B cell (primary cell): ENCODE measurements around the gene SLC30A1. TPM values are rescaled to one million over a fixed set of nuclear protein-coding genes. Genes with fewer than 3 reads are reported as not detected.

Source experiments
- ATAC-seq: fragments of 200-7000 bp; cut with Tn5 transposase; one replicate; pipeline ENCODE4 v1.10.0; 2021; ENCODE audit warnings: low read depth, mild to moderate bottlenecking, moderate number of reproducible peaks, moderate library complexity
- CTCF ChIA-PET: fragments of 350-600 bp; sonication (Branson Sonifier 250); formaldehyde crosslinking; loops from one replicate; lab custom pipeline; 2021; ENCODE audit warnings: antibody characterized with exemption, inconsistent platforms; lab: Charles Lee
- POLR2A ChIA-PET: fragments of 350-600 bp; sonication (Branson Sonifier 250); formaldehyde crosslinking; loops from one replicate; lab custom pipeline; 2021; ENCODE audit warnings: antibody characterized with exemption; lab: Charles Lee
- DNase-seq: peaks from one replicate; pipeline ENCODE4 v3.0.0; 2013
- H2AFZ ChIP-seq: 2 replicates; pipeline ENCODE4 v1.6.1; 2012; ENCODE audit warnings: mild to moderate bottlenecking, low read depth, low read length; ENCODE audit not compliant: insufficient read depth, poor library complexity, severe bottlenecking
- H3K27ac ChIP-seq, 2 donors: 1 replicate in 1 of 2; 2 replicates in 1 of 2; pipeline ENCODE4 v1.5.1; 2012 to 2013; ENCODE audit warnings: low read length in 2 of 2, mild to moderate bottlenecking in 2 of 2, moderate library complexity in 1 of 2
- H3K27me3 ChIP-seq, 4 experiments: fragments of 200-600 bp in 1 of 4; sonication (generic) in 1 of 4; replicated peaks in 1 of 4; 1 replicate in 2 of 4; 2 replicates in 2 of 4; pipeline versions ENCODE4 v1.6.1 to v1.7.0; 2013 to 2016; ENCODE audit warnings: low read length in 3 of 4, mild to moderate bottlenecking in 2 of 4, mixed read lengths in 1 of 4, moderate library complexity in 1 of 4; ENCODE audit not compliant: insufficient read depth in 4 of 4, control insufficient read depth in 3 of 4; ENCODE audit errors: control extremely low read depth in 1 of 4
- H3K36me3 ChIP-seq, 2 experiments: replicated peaks in 1 of 2; 1 replicate in 1 of 2; 2 replicates in 1 of 2; pipeline versions ENCODE4 v1.6.1 to v1.7.1; 2013; ENCODE audit warnings: low read length in 1 of 2; ENCODE audit not compliant: insufficient read depth in 2 of 2, control insufficient read depth in 1 of 2; ENCODE audit errors: control extremely low read depth in 1 of 2, extremely low read depth in 1 of 2
- H3K4me1 ChIP-seq, 2 donors: fragments of 200-600 bp in 1 of 2; sonication (generic) in 1 of 2; 1 replicate in 1 of 2; 2 replicates in 1 of 2; pipeline versions ENCODE4 v1.5.1 to v1.6.1; 2013 to 2017; ENCODE audit warnings: low read length in 2 of 2; ENCODE audit not compliant: control insufficient read depth in 2 of 2, insufficient read depth in 2 of 2
- H3K4me2 ChIP-seq: replicated peaks from 2 replicates; pipeline ENCODE3; 2012; ENCODE audit warnings: mild to moderate bottlenecking, low read depth, low read length; ENCODE audit not compliant: poor library complexity, severe bottlenecking
- H3K4me3 ChIP-seq, 5 experiments: fragments of 200-600 bp in 1 of 5; sonication (generic) in 1 of 5; 1 replicate in 3 of 5; 2 replicates in 2 of 5; pipeline versions ENCODE4 v1.5.1 to v1.7.0; 2011 to 2016; ENCODE audit warnings: low read length in 4 of 5, mild to moderate bottlenecking in 4 of 5, low read depth in 2 of 5, control low read depth in 1 of 5, moderate library complexity in 1 of 5; ENCODE audit not compliant: insufficient read depth in 1 of 5; ENCODE audit errors: control extremely low read depth in 1 of 5, extremely low read depth in 1 of 5
- H3K79me2 ChIP-seq: fragments of 200-600 bp; sonication (generic); one replicate; pipeline ENCODE4 v1.6.0; 2016; ENCODE audit warnings: low read length; ENCODE audit not compliant: control insufficient read depth, insufficient read depth
- H3K9ac ChIP-seq: fragments of 200-600 bp; sonication (generic); 2 replicates; pipeline ENCODE4 v1.6.1; 2017; ENCODE audit warnings: mild to moderate bottlenecking, low read length, moderate library complexity
- H3K9me3 ChIP-seq, 3 donors: one replicate each; pipeline versions ENCODE4 v1.6.1 to v1.7.1; 2013; ENCODE audit warnings: low read length in 2 of 3; ENCODE audit not compliant: control insufficient read depth in 2 of 3, insufficient read depth in 1 of 3; ENCODE audit errors: control extremely low read depth in 1 of 3
- H4K20me1 ChIP-seq: 2 replicates; pipeline ENCODE4 v1.6.0; 2012; ENCODE audit warnings: mild to moderate bottlenecking, low read length; ENCODE audit not compliant: insufficient read depth, control insufficient read depth, poor library complexity, severe bottlenecking
- H3K27ac Mint-ChIP-seq: one replicate; pipeline ENCODE4 v1.8.0; 2021; ENCODE audit warnings: mixed read lengths
- H3K27me3 Mint-ChIP-seq: one replicate; pipeline ENCODE4 v1.8.0; 2021; ENCODE audit warnings: mixed read lengths
- H3K4me1 Mint-ChIP-seq: one replicate; pipeline ENCODE4 v1.8.0; 2021; ENCODE audit warnings: mixed read lengths
- H3K4me3 Mint-ChIP-seq: one replicate; pipeline ENCODE4 v1.8.0; 2021; ENCODE audit warnings: mixed read lengths
- H3K9me3 Mint-ChIP-seq: one replicate; pipeline ENCODE4 v1.8.0; 2022; ENCODE audit warnings: mixed read lengths; ENCODE audit not compliant: insufficient read depth
- EZH2 ChIP-seq: IDR thresholded peaks from 2 replicates; pipeline ENCODE4 v1.6.1; 2012; ENCODE audit warnings: borderline replicate concordance, low read depth, mild to moderate bottlenecking, moderate library complexity, low read length; ENCODE audit not compliant: insufficient read depth, poor library complexity, severe bottlenecking
- WGBS: methylation state at CpG from one replicate; pipeline ENCODE4 v1.1.5; 2013; ENCODE audit warnings: missing lambda C conversion rate; ENCODE audit not compliant: insufficient coverage; 5-methylcytosine and 5-hydroxymethylcytosine counted together
- intact Hi-C: fragments of 100-400 bp; cut with micrococcal nuclease; formaldehyde crosslinking; loops from one replicate; pipeline ENCODE4 v1.10.0; 2022
- polyA plus RNA-seq: library from polyadenylated mRNA; depleted of rRNA; stranded (reverse); fragments of >200 nt; gene quantifications from 2 replicates; pipeline ENCODE4 v1.2.3, GENCODE V29; 2012
- total RNA-seq, 2 donors: library from RNA; stranded (reverse); fragments of 120-200 nt in 1 of 2; gene quantifications; 1 replicate in 1 of 2; 2 replicates in 1 of 2; pipeline versions ENCODE4 v1.2.3 to v1.2.4, GENCODE V29; 2013 to 2022
- TF ChIP-seq, protein P1 (sequence below): fragments of 200-600 bp; IDR thresholded peaks from one replicate; pipeline ENCODE4 v1.8.0; 2022; ENCODE audit warnings: antibody characterized with exemption, mild to moderate bottlenecking

SLC30A1 gene
- total and polyA plus RNA-seq, 2 donors (not counting 1 experiment from before 2014, with no cell fraction given): 1.7 to 12.2 TPM

DNA sequence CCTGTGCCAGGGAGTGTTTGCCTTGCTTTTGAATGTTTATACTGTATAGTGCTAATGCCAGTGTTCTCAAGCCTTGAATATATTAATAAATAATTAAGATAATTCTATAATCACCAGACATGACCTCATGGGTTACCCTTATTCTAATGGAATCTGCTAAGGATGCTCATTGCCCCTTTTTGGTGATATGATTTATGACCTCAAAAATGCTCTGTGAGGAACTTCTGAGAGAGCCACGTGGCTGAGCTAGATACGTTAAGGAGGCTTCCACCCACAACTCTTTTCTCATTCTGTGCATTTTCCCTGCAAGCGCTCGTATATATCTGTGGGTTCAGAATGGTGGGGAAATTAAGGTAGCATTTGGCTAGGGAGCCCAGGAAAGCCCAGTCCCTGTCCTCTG lies 19.6 kb upstream of the SLC30A1 start:
- Histone ChIP-seq H4K20me1 (no peaks in the 10 kb centered on the region), H3K79me2 (no peaks in the 10 kb centered on the region), H3K9me3 (no peaks in the 10 kb centered on the region), H3K4me3 (no peak overlapping the region), H3K4me2 (no peak overlapping the region), H3K36me3 (no peaks in the 10 kb centered on the region), H2AFZ (no peak overlapping the region), H3K27ac (no peak overlapping the region), H3K9ac (no peak overlapping the region), H3K4me1 (no peaks in the 10 kb centered on the region), H3K27me3 (no peaks in the 10 kb centered on the region)
- DNase-seq (no peak), ATAC-seq (no peak)
- intact Hi-C loops: no loop called here
- TF ChIP-seq, protein P1, sequence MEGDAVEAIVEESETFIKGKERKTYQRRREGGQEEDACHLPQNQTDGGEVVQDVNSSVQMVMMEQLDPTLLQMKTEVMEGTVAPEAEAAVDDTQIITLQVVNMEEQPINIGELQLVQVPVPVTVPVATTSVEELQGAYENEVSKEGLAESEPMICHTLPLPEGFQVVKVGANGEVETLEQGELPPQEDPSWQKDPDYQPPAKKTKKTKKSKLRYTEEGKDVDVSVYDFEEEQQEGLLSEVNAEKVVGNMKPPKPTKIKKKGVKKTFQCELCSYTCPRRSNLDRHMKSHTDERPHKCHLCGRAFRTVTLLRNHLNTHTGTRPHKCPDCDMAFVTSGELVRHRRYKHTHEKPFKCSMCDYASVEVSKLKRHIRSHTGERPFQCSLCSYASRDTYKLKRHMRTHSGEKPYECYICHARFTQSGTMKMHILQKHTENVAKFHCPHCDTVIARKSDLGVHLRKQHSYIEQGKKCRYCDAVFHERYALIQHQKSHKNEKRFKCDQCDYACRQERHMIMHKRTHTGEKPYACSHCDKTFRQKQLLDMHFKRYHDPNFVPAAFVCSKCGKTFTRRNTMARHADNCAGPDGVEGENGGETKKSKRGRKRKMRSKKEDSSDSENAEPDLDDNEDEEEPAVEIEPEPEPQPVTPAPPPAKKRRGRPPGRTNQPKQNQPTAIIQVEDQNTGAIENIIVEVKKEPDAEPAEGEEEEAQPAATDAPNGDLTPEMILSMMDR: no peak
- TF ChIP-seq EZH2: no peak
- ChIA-PET POLR2A (no interaction called here), CTCF (no interaction called here)
- H3K27ac Mint-ChIP-seq: no peak overlapping the region
- no CpG with 5 or more reads among the region's 4 CpGs for WGBS
- no peaks in the 10 kb centered on the region for H3K4me1 Mint-ChIP-seq
- H3K9me3 Mint-ChIP-seq: no peaks in the 10 kb centered on the region
- H3K4me3 Mint-ChIP-seq: no peak overlapping the region
- peaks cover 7% of the 10 kb centered on the region for H3K27me3 Mint-ChIP-seq

DNA sequence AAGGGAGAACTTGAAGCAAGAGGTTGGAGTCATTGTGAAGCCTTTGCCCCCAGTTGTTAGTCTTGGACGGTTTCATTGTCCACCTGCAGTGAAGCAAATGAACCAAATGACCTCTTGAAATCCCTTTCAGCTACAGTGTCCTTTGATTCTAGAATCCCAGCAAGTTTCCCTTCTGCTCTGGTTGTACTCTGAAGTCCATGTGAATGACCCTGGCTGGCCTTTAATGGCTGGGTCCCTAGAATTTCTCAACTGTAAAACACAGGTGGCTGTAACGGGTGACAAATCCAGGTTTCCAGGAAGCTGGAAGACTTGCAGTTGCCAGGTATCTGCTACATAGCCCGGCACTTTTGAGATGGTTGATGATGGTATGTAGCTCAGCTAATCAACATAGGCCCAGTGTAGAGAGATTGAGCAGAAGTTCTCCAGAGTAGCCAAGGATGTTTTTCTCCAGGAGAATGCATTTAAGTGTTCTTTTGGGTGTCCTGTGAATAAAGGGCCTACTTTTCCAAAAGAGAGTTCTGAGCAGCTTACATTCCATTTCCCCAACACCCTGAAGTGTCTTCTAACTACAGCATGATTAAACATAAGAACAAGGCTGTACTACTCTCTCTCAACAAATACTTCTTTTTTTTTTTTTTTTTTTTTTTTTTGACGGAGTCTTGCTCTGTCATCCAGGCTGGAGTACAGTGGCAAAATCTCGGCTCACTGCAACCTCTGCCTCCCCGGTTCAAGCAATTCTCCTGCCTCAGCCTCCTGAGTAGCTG lies 17.6 kb upstream of the SLC30A1 start:
- Histone ChIP-seq H3K9me3 (no peaks in the 10 kb centered on the region), H2AFZ (no peak overlapping the region), H3K4me1 (no peaks in the 10 kb centered on the region), H4K20me1 (no peaks in the 10 kb centered on the region), H3K4me2 (no peak overlapping the region), H3K27me3 (no peaks in the 10 kb centered on the region), H3K36me3 (no peaks in the 10 kb centered on the region), H3K27ac (no peak overlapping the region), H3K79me2 (no peaks in the 10 kb centered on the region), H3K4me3 (no peak overlapping the region), H3K9ac (no peak overlapping the region)
- Mint-ChIP-seq H3K9me3 (no peaks in the 10 kb centered on the region), H3K4me3 (no peak overlapping the region), H3K27me3 (peaks cover 18% of the 10 kb centered on the region), H3K27ac (no peak overlapping the region), H3K4me1 (no peaks in the 10 kb centered on the region)
- ChIA-PET CTCF (no interaction called here), POLR2A (no interaction called here)
- DNase-seq (no peak), ATAC-seq (no peak)
- TF ChIP-seq, protein P1: no peak
- TF ChIP-seq EZH2: no peak
- WGBS: 79% methylated on average over 6 of the region's 6 CpGs
- intact Hi-C loops: no loop called here
